Gastrocnemius medialis (tissue), 4 donors: ENCODE data around the gene ADARB1.

Source experiments
- CTCF ChIP-seq, 5 experiments: fragments of 450-650 bp in 3 of 5; fragments of 200-600 bp in 2 of 5; sonication (generic) in 2 of 5; IDR thresholded peaks in 4 of 5; conservative IDR thresholded peaks in 1 of 5; 1 replicate in 4 of 5; 2 replicates in 1 of 5; pipeline ENCODE4 v1.5.1; 2016 to 2019; ENCODE audit warnings: antibody characterized with exemption in 5 of 5, mild to moderate bottlenecking in 3 of 5, moderate library complexity in 3 of 5
- POLR2A ChIP-seq, 2 donors: fragments of 450-650 bp; IDR thresholded peaks; one replicate each; pipeline ENCODE4 v1.6.1; 2017; ENCODE audit warnings: antibody characterized with exemption in 2 of 2, mild to moderate bottlenecking in 2 of 2, moderate library complexity in 2 of 2

- no peak for TF ChIP-seq CTCF (IDR thresholded peaks at IDR 0.05 in 4 of 5, conservative IDR thresholded peaks at IDR 0.05 in 1 of 5)
- TF ChIP-seq POLR2A (IDR thresholded peaks at IDR 0.05), result no peak
Observed at GRCh38 chr21:45203983-45204382, 129.6 kb downstream of the ADARB1 start.
